ENCODE results near the gene SMU1.

DNA sequence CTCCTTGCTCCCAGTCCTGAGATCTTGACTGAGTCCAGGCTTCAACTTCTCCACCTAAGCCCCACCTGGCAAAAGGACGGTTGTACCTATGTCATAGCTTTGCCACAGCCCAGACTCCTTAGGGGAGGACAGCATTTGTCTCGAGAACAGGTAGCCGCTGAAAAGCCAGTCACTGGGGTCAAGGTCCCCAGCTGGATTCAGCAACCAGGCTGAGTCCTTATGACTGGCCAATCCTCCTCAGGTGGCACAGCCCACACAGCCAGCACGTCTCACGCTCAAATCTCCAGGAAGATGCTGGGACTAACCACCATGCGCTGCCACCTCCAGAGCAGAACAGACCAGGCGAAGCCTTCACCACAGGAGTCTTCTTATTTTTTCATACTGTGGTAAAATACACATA, 27.9 kb upstream of the SMU1 start:
- TF ChIP-seq, protein P1, sequence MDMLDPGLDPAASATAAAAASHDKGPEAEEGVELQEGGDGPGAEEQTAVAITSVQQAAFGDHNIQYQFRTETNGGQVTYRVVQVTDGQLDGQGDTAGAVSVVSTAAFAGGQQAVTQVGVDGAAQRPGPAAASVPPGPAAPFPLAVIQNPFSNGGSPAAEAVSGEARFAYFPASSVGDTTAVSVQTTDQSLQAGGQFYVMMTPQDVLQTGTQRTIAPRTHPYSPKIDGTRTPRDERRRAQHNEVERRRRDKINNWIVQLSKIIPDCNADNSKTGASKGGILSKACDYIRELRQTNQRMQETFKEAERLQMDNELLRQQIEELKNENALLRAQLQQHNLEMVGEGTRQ (CRISPR knock-in tag; IDR thresholded peaks at IDR 0.05): no peak
- TF ChIP-seq, protein P2, sequence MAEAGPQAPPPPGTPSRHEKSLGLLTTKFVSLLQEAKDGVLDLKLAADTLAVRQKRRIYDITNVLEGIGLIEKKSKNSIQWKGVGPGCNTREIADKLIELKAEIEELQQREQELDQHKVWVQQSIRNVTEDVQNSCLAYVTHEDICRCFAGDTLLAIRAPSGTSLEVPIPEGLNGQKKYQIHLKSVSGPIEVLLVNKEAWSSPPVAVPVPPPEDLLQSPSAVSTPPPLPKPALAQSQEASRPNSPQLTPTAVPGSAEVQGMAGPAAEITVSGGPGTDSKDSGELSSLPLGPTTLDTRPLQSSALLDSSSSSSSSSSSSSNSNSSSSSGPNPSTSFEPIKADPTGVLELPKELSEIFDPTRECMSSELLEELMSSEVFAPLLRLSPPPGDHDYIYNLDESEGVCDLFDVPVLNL (CRISPR knock-in tag; IDR thresholded peaks at IDR 0.05; ENCODE audit: borderline replicate concordance, low read depth): no peak
- TF ChIP-seq, protein P3, sequence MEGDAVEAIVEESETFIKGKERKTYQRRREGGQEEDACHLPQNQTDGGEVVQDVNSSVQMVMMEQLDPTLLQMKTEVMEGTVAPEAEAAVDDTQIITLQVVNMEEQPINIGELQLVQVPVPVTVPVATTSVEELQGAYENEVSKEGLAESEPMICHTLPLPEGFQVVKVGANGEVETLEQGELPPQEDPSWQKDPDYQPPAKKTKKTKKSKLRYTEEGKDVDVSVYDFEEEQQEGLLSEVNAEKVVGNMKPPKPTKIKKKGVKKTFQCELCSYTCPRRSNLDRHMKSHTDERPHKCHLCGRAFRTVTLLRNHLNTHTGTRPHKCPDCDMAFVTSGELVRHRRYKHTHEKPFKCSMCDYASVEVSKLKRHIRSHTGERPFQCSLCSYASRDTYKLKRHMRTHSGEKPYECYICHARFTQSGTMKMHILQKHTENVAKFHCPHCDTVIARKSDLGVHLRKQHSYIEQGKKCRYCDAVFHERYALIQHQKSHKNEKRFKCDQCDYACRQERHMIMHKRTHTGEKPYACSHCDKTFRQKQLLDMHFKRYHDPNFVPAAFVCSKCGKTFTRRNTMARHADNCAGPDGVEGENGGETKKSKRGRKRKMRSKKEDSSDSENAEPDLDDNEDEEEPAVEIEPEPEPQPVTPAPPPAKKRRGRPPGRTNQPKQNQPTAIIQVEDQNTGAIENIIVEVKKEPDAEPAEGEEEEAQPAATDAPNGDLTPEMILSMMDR (IDR thresholded peaks at IDR 0.05): no peak
- TF ChIP-seq ZNF232 (CRISPR knock-in tag; IDR thresholded peaks at IDR 0.05): no peak
- TF ChIP-seq, protein P4, sequence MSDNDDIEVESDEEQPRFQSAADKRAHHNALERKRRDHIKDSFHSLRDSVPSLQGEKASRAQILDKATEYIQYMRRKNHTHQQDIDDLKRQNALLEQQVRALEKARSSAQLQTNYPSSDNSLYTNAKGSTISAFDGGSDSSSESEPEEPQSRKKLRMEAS (CRISPR knock-in tag; IDR thresholded peaks at IDR 0.05): no peak
- TF ChIP-seq, protein P5, sequence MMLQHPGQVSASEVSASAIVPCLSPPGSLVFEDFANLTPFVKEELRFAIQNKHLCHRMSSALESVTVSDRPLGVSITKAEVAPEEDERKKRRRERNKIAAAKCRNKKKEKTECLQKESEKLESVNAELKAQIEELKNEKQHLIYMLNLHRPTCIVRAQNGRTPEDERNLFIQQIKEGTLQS (CRISPR knock-in tag; conservative IDR thresholded peaks at IDR 0.05): no peak
- TF ChIP-seq, protein P6, sequence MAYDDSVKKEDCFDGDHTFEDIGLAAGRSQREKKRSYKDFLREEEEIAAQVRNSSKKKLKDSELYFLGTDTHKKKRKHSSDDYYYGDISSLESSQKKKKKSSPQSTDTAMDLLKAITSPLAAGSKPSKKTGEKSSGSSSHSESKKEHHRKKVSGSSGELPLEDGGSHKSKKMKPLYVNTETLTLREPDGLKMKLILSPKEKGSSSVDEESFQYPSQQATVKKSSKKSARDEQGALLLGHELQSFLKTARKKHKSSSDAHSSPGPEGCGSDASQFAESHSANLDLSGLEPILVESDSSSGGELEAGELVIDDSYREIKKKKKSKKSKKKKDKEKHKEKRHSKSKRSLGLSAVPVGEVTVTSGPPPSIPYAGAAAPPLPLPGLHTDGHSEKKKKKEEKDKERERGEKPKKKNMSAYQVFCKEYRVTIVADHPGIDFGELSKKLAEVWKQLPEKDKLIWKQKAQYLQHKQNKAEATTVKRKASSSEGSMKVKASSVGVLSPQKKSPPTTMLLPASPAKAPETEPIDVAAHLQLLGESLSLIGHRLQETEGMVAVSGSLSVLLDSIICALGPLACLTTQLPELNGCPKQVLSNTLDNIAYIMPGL (CRISPR knock-in tag; IDR thresholded peaks at IDR 0.05): no peak
- TF ChIP-seq NFYB (CRISPR knock-in tag; conservative IDR thresholded peaks at IDR 0.05; ENCODE audit: low read depth): no peak
- no peak for TF ChIP-seq FOXJ3 (CRISPR knock-in tag; IDR thresholded peaks at IDR 0.05; ENCODE audit: borderline replicate concordance)
- TF ChIP-seq IRF2 (CRISPR knock-in tag; IDR thresholded peaks at IDR 0.05; ENCODE audit: borderline replicate concordance, low read depth): no peak
- no peak for TF ChIP-seq NR1H2 (CRISPR knock-in tag; IDR thresholded peaks at IDR 0.05)
- TF ChIP-seq ZNF416 (CRISPR knock-in tag; IDR thresholded peaks at IDR 0.05): no peak

All from WTC11 (cell line).